Measurements from ENCODE around the gene PRLR.

GRCh38 chr5:35202319-35203111 lies 27.8 kb downstream of the PRLR start:
- TF ChIP-seq SUZ12 (IDR thresholded peaks at IDR 0.05; ENCODE audit: extremely low read depth, insufficient read depth, insufficient read length), result no peak
- no peak for TF ChIP-seq YY1 (IDR thresholded peaks at IDR 0.05; ENCODE audit: insufficient read depth, insufficient read length)
